GM20000 (cell line): Measurements from ENCODE around the gene ZDHHC19.

Experiments
- DNase-seq: peaks from one replicate; pipeline ENCODE4 v3.0.0; 2012; ENCODE audit warnings: low spot score
- TF ChIP-seq, protein P1 (sequence below): IDR thresholded peaks from 2 replicates; pipeline ENCODE4 v1.5.1; 2012; ENCODE audit warnings: mild to moderate bottlenecking, control low read depth; ENCODE audit errors: extremely low read depth, missing control alignments

Gene ZDHHC19

DNA sequence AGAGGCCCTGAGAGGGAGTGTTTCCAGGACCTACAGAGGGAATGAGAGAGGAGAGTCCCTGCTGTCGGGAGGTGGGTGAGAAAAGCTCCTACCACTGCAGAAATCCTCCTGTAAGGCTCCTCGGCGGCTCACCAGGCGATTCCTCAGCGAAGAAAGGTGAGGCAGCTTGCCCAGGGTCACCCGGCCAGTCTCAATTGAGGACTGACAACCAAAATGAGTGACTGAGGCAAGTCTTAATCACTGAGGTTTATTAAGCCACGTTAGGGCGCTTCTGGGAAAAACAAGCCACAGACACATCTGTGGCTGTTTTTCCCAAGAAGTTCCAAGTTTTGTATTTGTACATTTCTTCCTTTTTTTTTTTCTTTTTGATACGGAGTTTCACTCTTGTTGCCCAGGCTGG, 48.5 kb downstream of the ZDHHC19 start:
- DNase-seq: no peak
- TF ChIP-seq, protein P1, sequence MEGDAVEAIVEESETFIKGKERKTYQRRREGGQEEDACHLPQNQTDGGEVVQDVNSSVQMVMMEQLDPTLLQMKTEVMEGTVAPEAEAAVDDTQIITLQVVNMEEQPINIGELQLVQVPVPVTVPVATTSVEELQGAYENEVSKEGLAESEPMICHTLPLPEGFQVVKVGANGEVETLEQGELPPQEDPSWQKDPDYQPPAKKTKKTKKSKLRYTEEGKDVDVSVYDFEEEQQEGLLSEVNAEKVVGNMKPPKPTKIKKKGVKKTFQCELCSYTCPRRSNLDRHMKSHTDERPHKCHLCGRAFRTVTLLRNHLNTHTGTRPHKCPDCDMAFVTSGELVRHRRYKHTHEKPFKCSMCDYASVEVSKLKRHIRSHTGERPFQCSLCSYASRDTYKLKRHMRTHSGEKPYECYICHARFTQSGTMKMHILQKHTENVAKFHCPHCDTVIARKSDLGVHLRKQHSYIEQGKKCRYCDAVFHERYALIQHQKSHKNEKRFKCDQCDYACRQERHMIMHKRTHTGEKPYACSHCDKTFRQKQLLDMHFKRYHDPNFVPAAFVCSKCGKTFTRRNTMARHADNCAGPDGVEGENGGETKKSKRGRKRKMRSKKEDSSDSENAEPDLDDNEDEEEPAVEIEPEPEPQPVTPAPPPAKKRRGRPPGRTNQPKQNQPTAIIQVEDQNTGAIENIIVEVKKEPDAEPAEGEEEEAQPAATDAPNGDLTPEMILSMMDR: no peak

DNA sequence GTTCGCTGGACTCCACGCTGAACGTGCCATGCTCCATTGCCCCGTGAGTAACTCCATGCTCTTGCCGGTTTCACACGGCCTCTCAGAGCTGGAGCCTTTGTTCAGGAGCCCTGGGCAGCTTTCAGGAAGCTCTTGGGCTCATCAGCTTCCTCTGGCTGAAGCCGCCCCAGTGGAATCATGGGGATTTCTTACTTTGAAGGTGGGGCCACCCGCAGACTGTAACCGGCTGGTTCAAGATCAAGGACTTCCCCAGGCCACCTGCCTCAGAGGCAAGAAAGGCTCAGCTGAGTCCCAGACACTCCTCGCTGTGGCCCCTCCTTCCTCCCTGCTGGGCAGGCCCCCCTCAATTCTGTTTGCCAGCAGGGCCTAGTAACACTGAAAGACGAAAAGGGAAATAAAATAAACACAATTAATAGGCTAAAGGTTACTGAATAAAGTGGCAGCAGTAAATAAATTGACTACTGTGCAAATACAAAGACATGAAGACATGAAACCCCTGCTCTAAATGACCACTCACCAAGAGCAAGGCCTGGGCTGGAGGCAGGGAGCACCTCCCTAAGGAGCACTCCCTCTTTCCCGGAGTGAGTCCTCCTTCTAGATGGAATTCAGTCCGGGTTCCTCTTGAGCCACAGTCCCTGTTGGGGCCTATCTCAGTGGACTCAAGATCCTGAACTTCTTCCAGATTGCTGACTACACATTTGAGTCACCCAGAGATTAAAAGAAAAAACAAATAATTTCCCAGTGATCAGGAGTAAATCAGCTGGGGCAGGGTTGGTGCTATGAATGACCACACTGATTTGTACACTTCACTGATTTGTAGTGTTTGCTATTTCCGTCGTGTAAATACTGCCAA, 51.0 kb downstream of the ZDHHC19 start:
- TF ChIP-seq, protein P1: no peak
- peak; percentile 88 for DNase-seq

GRCh38 chr3:196159526-196159925, 51.7 kb downstream of the ZDHHC19 start:
- TF ChIP-seq, protein P1: no peak
- DNase-seq: no peak

DNA sequence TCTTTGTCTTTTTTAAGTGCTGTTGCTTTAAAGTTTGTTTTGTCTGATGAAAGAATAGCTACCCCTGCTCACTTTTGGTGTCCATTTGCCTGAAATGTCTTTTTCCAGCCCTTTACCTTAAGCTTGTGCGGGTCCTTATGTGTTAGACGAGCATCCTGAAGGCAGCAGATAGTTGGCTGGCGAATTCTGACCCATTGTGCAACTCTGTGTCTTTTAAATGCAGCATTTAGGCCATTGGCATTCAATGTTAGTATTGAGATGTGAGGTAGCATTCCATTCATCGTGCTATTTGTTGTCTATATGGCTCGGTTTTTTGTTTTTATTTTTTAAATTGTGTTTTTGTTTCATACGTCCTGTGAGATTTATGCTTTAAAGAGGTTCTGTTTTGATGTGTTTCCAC, 55.0 kb downstream of the ZDHHC19 start:
- DNase-seq: no peak
- TF ChIP-seq, protein P1: no peak

DNA sequence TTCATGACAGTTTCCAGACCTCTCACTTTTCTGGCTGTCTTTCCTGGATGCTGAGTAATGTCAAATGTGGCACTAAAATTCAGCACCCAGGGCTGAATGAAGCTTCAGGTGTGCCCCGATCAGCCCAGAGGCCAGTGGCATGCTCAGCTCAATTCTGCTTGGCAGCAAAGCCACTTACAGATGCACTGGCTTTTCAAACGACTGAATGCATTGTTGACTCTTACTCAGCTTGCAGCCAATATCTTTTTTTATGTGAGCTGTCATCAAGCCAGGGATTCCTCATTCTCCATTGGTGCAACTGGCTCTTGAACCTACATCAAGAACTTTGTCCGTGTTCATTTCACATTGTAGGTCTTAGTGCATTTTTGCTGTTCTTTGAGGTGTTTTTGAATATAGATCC, 60.7 kb downstream of the ZDHHC19 start:
- TF ChIP-seq, protein P1: no peak
- no peak for DNase-seq

- DNase-seq: no peak
- TF ChIP-seq, protein P1: no peak
Observed at GRCh38 chr3:196149831-196150301, 61.3 kb downstream of the ZDHHC19 start.

- TF ChIP-seq, protein P1: no peak
- DNase-seq: no peak
Observed at GRCh38 chr3:196149375-196149774, 61.8 kb downstream of the ZDHHC19 start.
